Femur (tissue), 1 donor: ENCODE results near the gene LRRC41.
"Not testable (repeated sequence)": the region's sequence is repeated elsewhere in the genome, so short reads cannot be mapped to it uniquely, and the experiment has no call there.

Experiments used
- DNase-seq: peaks from one replicate; pipeline ENCODE4 v3.0.0-alpha.2; 2017

The LRRC41 gene

GRCh38 chr1:46243831-46244230, 59.6 kb downstream of the LRRC41 start:
- DNase-seq: not testable (repeated sequence)

- DNase-seq: no peak
Observed at GRCh38 chr1:46242918-46243317, 60.5 kb downstream of the LRRC41 start.

- not testable (repeated sequence) for DNase-seq
Observed at GRCh38 chr1:46241733-46242132, 61.7 kb downstream of the LRRC41 start.

DNA sequence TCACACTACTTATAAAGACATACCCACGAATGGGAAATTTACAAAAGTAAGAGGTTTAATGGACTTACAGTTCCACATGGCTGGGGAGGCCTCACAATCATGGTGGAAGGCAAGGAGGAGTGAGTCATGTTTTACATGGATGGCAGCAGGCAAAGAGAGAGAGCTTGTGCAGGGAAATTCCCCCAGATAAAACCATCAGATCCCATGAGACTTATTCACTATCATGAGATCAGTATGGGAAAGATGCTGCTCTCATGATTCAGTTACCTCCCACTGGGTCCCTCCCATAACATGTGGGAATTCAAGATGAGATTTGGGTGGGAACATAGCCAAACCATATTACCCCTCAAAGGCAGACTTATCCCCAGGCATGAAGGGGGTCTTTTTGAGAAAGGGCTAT, 64.6 kb downstream of the LRRC41 start:
- not testable (repeated sequence) for DNase-seq

DNA sequence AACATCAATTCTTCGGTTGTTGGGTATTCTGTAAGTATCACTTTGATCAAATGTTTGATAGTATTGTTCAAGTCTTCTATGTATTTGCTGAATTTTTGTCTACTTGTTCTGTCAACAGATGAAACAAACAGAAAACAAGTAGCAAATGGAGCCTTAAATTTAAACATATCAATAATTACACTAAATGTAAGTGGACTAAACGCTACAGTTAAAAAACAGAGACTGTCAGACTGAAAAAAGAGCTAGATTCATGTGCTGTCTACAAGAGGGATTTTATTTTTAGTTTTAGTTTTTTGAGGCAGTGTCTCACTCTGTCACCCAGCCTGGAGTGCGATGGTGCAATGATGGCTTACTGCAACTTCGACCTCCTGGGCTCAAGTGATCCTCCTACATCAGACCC, 66.5 kb downstream of the LRRC41 start:
- DNase-seq: no peak

GRCh38 chr1:46231231-46231630, 72.2 kb downstream of the LRRC41 start:
- not testable (repeated sequence) for DNase-seq
